Peyer's patch (tissue), 4 donors: Measurements from ENCODE around the gene PTCH1.

ENCODE experiments used
- POLR2A ChIP-seq, 2 donors: fragments of 450-650 bp; IDR thresholded peaks; one replicate each; pipeline ENCODE4 v1.5.1; 2017; ENCODE audit warnings: antibody characterized with exemption in 2 of 2, mild to moderate bottlenecking in 2 of 2, moderate library complexity in 2 of 2
- TF ChIP-seq, protein P1 (sequence below), 6 experiments: fragments of 450-650 bp in 4 of 6; fragments of 200-600 bp in 2 of 6; sonication (generic) in 1 of 6; IDR thresholded peaks; one replicate each; pipeline ENCODE4 v1.5.1; 2017 to 2019; ENCODE audit warnings: antibody characterized with exemption in 6 of 6, mild to moderate bottlenecking in 3 of 6, moderate library complexity in 1 of 6

DNA sequence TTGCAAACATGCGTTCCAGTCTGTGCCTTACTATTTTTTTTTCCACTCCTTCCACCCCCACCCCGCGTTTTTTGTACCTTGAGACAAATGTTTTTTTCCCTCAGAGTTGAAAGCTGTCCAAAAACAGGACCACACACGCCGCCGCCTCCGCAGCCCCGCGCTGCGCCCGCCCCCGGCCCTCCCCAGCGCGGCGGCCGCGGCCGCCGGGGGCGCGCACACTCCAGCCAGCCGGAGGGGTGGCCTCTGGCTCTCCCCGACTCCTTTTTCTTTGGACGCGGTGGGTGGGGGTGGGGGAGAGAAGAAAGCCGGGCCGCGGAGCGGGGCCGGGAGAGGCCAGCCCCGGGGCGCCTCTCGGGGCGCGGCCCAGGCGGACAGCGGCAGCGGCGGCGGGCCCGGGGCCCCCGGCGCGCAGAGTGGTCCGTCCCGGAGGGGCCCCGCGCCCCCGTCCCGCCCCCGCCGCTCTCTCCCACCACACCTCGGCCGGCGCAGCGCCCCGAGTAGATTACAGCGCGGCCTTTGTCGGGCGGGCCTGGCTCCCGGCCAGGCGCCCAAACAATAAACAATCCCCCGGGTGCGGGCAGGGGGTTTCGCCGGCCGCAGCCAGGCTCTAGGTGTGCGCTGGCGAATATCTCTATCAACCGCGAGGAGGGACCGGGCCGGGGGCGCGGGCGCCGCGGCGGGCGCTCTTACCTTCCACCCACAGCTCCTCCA, 10.9 kb downstream of the PTCH1 start:
- TF ChIP-seq, protein P1, sequence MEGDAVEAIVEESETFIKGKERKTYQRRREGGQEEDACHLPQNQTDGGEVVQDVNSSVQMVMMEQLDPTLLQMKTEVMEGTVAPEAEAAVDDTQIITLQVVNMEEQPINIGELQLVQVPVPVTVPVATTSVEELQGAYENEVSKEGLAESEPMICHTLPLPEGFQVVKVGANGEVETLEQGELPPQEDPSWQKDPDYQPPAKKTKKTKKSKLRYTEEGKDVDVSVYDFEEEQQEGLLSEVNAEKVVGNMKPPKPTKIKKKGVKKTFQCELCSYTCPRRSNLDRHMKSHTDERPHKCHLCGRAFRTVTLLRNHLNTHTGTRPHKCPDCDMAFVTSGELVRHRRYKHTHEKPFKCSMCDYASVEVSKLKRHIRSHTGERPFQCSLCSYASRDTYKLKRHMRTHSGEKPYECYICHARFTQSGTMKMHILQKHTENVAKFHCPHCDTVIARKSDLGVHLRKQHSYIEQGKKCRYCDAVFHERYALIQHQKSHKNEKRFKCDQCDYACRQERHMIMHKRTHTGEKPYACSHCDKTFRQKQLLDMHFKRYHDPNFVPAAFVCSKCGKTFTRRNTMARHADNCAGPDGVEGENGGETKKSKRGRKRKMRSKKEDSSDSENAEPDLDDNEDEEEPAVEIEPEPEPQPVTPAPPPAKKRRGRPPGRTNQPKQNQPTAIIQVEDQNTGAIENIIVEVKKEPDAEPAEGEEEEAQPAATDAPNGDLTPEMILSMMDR (IDR thresholded peaks at IDR 0.05) = no peak
- peak in 1 of 2 donors; percentile 16 for TF ChIP-seq POLR2A (IDR thresholded peaks at IDR 0.05)
